Raji (cell line): ENCODE results near the gene ROR1.

Source experiments
- POLR2A ChIP-seq: IDR thresholded peaks from 2 replicates; pipeline ENCODE4 v1.6.1; 2011; ENCODE audit warnings: low read depth, low read length, control low read depth; ENCODE audit not compliant: insufficient read depth

The ROR1 gene

GRCh38 chr1:64173336-64173940 lies 399.6 kb downstream of the ROR1 start:
- no peak for TF ChIP-seq POLR2A

- TF ChIP-seq POLR2A = no peak
Measured at GRCh38 chr1:64175639-64176038, 401.8 kb downstream of the ROR1 start.

GRCh38 chr1:64176659-64177058 lies 402.8 kb downstream of the ROR1 start:
- no peak for TF ChIP-seq POLR2A

- no peak for TF ChIP-seq POLR2A
Measured at GRCh38 chr1:64179588-64179987, 405.8 kb downstream of the ROR1 start.

GRCh38 chr1:64182207-64182606 lies 408.4 kb downstream of the ROR1 start:
- no peak for TF ChIP-seq POLR2A

GRCh38 chr1:64183395-64184002 lies 409.7 kb downstream of the ROR1 start:
- TF ChIP-seq POLR2A = no peak

- TF ChIP-seq POLR2A = no peak
Measured at GRCh38 chr1:64184003-64184440, 410.2 kb downstream of the ROR1 start.

- TF ChIP-seq POLR2A = no peak
Measured at GRCh38 chr1:64186138-64186897, 412.5 kb downstream of the ROR1 start.

GRCh38 chr1:64186898-64187280 lies 413.1 kb downstream of the ROR1 start:
- no peak for TF ChIP-seq POLR2A

- TF ChIP-seq POLR2A = no peak
Measured at GRCh38 chr1:64187646-64188045, 413.8 kb downstream of the ROR1 start.

GRCh38 chr1:64192290-64192689 lies 418.5 kb downstream of the ROR1 start:
- no peak for TF ChIP-seq POLR2A

GRCh38 chr1:64194168-64195080 lies 420.6 kb downstream of the ROR1 start:
- no peak for TF ChIP-seq POLR2A

GRCh38 chr1:64195081-64195395 lies 421.2 kb downstream of the ROR1 start:
- no peak for TF ChIP-seq POLR2A

- no peak for TF ChIP-seq POLR2A
Measured at GRCh38 chr1:64196074-64196870, 422.5 kb downstream of the ROR1 start.

- TF ChIP-seq POLR2A = no peak
Measured at GRCh38 chr1:64197076-64197475, 423.3 kb downstream of the ROR1 start.
